Measurements from ENCODE around the gene SPDEF. TPM values are rescaled to one million over a fixed set of nuclear protein-coding genes. Genes with fewer than 3 reads are reported as not detected.

SPDEF gene
- total and polyA plus RNA-seq, 2 of the 13 experiments (the other 11 are each of a cell fraction or from before 2014, with no cell fraction given): not detected

GRCh38 chr6:34560366-34561226 is 4.5 kb upstream of the SPDEF start (continued):
- TF ChIP-seq ZNF557 (CRISPR knock-in tag; IDR thresholded peaks at IDR 0.05) (no peak), SP1 (IDR thresholded peaks at IDR 0.05) (no peak), SP1 (CRISPR knock-in tag; IDR thresholded peaks at IDR 0.05) (no peak), NCOA1 (CRISPR knock-in tag; IDR thresholded peaks at IDR 0.05) (no peak), ZNF558 (CRISPR knock-in tag; IDR thresholded peaks at IDR 0.05; ENCODE audit: borderline replicate concordance) (no peak), RERE (CRISPR knock-in tag; IDR thresholded peaks at IDR 0.05; ENCODE audit: low read depth) (peak; percentile 67; the same call in 1 of the 2 replicates), SRF (IDR thresholded peaks at IDR 0.05; ENCODE audit: low read depth, low read length) (no peak), STAG1 (CRISPR knock-in tag; IDR thresholded peaks at IDR 0.05) (peak; percentile 83), ZNF446 (CRISPR knock-in tag; IDR thresholded peaks at IDR 0.05) (no peak), ZNF30 (CRISPR knock-in tag; IDR thresholded peaks at IDR 0.05) (no peak), EEA1 (CRISPR knock-in tag; IDR thresholded peaks at IDR 0.05; ENCODE audit: borderline replicate concordance) (no peak), MAF1 (CRISPR knock-in tag; IDR thresholded peaks at IDR 0.05; ENCODE audit: borderline replicate concordance) (no peak), ZNF431 (CRISPR knock-in tag; IDR thresholded peaks at IDR 0.05; ENCODE audit: borderline replicate concordance, low read depth) (no peak), HIVEP1 (CRISPR knock-in tag; IDR thresholded peaks at IDR 0.05) (no peak), ZNF282 (IDR thresholded peaks at IDR 0.05; ENCODE audit: partially characterized antibody) (no peak), REPIN1 (CRISPR knock-in tag; IDR thresholded peaks at IDR 0.05; ENCODE audit: borderline replicate concordance, low read depth) (no peak), ZFP37 (CRISPR knock-in tag; IDR thresholded peaks at IDR 0.05; ENCODE audit: borderline replicate concordance) (no peak; the same call in 1 of the 2 replicates), ZNF367 (CRISPR knock-in tag; IDR thresholded peaks at IDR 0.05; ENCODE audit: borderline replicate concordance) (no peak), GTF3A (CRISPR knock-in tag; conservative IDR thresholded peaks at IDR 0.05) (peak; percentile 90; the same call in 1 of the 2 replicates), ZNF292 (CRISPR knock-in tag; IDR thresholded peaks at IDR 0.05; ENCODE audit: borderline replicate concordance, low read depth) (no peak), ZEB1 (IDR thresholded peaks at IDR 0.05; ENCODE audit: insufficient replicate concordance, low read depth) (no peak)
- TF ChIP-seq, protein P1, sequence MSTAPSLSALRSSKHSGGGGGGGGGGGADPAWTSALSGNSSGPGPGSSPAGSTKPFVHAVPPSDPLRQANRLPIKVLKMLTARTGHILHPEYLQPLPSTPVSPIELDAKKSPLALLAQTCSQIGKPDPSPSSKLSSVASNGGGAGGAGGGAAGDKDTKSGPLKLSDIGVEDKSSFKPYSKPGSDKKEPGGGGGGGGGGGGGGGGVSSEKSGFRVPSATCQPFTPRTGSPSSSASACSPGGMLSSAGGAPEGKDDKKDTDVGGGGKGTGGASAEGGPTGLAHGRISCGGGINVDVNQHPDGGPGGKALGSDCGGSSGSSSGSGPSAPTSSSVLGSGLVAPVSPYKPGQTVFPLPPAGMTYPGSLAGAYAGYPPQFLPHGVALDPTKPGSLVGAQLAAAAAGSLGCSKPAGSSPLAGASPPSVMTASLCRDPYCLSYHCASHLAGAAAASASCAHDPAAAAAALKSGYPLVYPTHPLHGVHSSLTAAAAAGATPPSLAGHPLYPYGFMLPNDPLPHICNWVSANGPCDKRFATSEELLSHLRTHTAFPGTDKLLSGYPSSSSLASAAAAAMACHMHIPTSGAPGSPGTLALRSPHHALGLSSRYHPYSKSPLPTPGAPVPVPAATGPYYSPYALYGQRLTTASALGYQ (CRISPR knock-in tag; IDR thresholded peaks at IDR 0.05): no peak; the same call in 1 of the 2 replicates
- TF ChIP-seq, protein P2, sequence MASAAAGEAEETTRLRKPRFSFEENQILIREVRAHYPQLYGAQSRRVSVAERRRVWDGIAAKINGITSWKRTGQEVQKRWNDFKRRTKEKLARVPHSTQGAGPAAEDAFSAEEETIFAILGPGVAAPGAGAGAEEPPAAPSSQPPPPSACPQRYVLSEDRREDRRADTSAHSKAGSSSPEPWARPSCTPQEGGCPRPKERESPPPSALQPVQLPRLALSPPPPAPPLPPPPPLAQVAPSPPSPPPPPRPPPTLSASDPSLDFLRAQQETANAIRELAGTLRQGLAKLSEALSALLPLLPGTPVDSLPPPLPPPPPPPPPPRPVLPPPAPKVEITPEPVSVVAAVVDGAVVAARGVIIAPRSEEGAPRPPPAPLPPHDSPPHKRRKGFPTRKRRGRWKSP (CRISPR knock-in tag; IDR thresholded peaks at IDR 0.05): no peak

Data from HepG2 (cell line).